ENCODE results near the gene IL17RD.

GRCh38 chr3:57140894-57141293 is 24.3 kb downstream of the IL17RD start:
- TF ChIP-seq CHD1 (IDR thresholded peaks at IDR 0.05; ENCODE audit: low read depth, low read length) (no peak), RFX5 (IDR thresholded peaks at IDR 0.05; ENCODE audit: low read depth, low read length) (no peak), CTCF (conservative IDR thresholded peaks at IDR 0.05; ENCODE audit: low read depth, low read length) (no peak), CEBPB (IDR thresholded peaks at IDR 0.05; ENCODE audit: low read depth, low read length) (no peak)
- TF ChIP-seq, protein P1, sequence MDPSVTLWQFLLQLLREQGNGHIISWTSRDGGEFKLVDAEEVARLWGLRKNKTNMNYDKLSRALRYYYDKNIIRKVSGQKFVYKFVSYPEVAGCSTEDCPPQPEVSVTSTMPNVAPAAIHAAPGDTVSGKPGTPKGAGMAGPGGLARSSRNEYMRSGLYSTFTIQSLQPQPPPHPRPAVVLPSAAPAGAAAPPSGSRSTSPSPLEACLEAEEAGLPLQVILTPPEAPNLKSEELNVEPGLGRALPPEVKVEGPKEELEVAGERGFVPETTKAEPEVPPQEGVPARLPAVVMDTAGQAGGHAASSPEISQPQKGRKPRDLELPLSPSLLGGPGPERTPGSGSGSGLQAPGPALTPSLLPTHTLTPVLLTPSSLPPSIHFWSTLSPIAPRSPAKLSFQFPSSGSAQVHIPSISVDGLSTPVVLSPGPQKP (IDR thresholded peaks at IDR 0.05; ENCODE audit: borderline replicate concordance, low read depth, low read length) = no peak
